ENCODE measurements around the gene IL19.

The IL19 gene

DNA sequence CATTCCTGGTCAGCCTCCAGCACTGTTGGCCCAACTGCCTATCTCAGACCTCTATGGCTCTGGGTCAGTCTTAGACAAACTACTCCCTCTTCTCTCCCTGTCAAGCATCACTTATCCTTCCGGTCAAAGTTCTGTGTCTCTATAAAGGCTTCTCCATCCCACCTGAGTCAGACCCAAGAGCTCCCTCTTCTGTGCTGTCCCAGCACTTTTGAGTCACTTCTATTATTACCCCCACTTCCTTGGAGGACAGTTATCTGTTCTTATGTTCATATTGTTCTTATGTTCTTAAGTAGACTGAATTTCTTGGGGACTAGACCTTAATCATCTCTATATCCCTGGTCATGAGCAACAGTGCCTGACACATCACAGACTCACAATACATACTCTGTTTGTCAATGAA, 30.9 kb downstream of the IL19 start:
- DNase-seq, result no peak

DNA sequence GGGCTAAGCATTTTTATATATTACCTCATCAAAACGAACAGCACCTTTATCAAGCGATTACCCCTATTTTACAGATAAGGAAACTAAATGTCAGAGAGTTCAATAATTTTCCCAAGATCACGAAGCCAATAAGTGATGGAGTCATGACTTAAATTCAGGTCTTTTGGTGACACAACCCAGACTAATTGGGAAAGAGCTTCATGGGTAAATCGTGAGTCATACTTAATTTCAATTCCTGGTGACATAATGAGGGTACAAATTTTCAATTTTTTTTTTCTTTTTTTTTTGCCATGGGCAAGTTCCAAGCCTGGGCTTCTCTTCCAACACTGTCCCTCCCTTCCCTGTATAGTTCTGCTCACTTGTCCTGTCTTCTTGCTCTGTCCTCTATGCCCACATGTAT, 31.8 kb downstream of the IL19 start:
- DNase-seq, result no peak

DNA sequence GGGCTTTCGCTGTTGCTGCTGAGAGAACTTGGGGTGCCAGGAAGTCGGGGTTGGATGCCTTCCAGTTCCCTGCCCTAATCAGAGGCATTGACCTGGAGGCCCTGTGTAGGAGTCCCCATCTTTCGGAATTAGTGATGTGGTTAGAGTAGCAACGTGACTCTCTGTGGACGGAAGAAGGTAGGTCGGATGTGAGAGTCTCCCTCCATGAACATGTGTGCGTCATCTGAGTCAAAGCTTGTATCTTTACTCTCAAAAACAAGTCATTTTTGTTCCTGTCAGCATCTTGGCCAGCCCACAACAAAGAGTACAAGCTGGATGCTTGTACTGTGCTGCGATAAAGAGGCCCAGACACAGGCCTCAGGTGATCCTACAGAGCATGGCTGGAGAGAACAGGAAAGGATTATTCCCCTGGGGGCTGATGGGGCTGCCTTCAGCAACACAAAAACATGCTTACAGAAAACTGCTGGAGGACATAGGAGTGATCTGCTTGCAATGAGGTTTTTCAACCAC, 32.7 kb downstream of the IL19 start:
- DNase-seq, result no peak

DNA sequence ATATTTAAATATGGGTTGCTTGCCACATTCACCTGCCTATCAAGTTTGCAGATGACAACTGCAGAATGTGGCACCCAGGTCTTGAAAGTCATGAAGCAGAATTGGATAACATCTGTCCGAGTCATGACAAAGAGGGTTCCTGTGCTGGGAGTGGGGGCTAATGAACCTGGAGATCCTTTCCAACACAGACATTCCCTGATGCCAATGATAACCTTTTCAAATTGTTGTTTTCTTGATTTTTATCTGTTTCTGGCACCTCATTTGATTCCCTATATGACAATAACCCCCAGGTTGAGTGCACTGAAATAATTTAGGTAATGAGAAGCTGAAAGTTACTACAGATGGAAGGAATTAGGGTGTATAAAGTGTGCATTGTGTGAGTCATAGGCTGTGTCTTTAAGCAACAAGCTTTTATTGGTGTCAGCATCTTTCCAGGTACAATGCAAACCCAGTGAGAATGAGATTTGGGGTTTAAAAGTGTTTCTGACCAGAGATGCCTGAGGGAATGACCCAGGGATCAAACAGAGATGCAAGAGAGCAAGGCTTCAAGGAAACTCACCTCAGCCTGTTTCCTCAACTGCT, 33.7 kb downstream of the IL19 start:
- no peak for DNase-seq

DNA sequence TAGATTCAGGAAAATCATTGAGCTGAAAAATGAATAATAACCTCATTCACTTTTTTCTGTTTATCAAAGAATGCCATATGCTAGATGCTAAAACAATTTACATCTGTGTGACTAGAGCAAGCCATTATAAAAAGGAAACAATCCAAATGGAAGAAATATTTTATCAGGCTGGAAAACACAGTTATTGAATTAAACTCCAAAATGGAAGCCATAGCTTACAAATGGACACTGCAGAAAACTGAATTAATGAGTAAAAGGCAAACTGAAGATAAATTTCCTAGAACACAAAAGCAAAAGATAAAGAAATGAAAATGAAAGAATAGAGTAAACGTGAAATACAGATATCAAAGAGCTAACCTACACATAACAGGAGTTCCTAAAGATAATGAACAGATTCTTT, 34.8 kb downstream of the IL19 start:
- DNase-seq, result no peak

DNA sequence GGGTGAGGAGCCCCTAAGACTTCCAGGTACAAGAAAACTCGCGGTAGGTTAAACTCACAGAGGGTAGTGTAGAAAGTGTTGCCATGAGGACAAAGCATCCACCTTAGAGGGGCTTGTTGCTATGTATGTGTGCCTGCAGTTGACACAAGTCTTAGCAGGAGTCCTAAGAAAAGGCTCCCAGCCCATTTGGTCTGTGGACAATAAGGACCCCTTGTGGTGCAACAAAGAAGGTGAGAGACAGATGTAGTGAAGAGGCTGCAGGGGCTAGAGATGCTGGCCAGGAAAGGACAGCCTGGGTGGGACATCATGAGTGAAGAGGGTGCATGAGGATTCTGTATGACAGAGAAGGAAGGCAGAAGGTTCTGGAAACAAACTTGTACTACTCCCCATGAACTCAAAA, 38.0 kb downstream of the IL19 start:
- no peak for DNase-seq

DNA sequence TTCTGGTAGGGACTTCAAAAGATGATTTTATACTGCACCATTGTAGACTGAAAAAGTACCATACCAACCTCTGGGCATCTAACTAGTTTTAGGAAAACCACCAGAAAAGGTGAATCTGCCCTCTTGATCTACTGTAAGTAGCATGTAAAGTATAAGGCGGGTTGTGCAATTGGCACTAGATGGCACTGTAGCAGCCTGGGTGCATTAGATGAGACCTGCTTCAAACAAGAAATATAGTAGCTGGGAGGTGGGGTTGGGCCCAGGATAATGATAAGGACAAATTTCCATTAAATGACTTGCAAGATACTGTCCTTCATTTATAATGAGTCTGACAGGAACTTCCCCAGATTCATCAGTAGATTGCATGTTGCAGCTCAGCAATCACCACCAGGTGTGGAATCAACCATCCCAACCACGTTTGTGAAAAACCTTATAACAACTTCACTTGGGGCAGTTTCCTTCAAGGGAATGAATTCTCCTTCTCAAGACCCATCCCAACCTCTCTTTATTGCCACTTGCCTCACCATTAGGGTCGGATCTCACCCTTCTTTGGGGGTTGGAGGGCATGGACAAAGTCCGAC, 39.0 kb downstream of the IL19 start:
- no peak for DNase-seq

DNA sequence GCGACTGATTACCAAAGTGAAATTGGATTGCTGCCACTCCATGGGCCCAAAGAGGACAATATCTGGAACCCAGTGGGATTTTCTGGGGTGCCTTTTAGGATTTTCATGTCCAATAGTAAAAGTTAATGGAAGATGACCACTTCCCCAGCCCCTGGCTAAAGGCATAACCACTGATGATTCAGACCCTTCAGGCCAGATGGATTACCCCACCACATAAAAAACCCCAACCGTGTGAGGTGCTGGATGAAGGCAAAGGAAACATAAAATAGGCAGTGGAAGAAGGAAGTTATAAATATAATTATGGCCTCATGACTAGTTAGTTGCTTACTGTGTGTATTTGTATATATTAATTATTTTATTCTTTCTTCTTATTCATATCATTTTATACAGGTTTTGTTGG, 41.9 kb downstream of the IL19 start:
- DNase-seq, result no peak

DNA sequence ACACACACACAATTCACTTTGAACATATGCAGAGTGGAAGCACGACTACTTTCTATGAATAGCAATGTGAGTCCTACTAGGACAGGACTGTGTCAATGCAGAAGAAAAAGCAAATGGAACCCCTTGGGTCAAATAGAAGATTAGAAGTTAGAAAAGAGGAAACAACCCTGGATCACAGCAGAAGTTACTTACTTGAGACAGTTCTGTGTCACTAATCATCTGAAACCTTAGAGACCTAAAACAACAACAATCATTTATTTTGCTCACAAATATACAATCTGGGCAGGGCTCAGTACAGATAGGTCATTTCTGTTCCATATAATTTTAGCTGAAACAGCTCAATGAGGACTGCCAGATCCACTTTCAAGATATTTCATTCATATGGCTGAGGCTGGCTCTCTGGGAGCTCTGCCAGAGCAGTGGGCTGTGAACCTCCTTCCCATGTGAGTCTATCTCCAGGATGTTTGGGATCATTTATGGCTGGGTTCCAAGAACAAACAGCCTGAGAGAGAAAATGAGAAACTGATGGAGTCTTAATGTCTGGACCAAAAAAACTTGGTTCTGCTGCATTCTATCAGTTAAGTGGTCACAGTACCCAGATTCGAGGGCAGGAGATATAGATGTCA, 44.3 kb downstream of the IL19 start:
- no peak for DNase-seq

DNA sequence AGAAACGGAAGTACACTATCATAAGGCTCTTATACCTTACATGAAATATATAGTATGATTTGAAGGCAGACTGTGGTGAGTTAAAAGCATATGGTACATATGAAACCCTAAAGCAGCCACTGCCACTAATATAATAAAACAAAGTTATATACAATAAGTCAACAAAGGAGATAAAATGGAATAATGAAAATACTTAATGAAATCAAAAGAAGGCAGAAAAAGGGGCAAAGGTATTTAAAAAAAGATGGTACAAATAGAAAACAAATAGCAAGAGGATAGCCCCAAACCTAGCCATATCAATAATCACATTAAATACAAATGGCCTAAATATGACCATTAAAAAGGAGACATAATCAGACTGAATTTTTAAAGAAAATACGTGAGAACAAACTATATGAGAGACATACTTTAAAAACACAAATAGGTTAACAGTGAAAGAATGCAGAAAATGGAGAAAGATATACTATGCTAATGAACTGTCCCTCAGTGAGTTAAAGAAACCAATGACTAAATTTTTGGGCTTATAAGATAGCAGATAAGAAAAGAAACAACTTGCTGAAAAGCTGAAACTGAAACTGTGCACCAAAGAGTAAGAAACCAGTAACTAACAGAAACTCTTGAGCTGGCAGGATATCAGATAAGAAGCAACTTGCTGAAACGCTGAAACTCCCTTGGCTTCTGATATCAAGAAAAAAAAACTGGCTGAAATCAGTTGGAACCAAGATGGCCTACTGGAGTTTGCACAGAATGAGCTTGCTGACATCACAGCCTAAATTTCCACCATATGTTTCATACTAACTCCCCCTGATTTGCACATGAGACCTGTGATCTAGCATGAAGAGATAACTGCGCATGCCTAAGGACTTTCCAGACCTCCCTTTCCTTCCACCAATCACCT, 46.1 kb downstream of the IL19 start:
- no peak for DNase-seq

DNA sequence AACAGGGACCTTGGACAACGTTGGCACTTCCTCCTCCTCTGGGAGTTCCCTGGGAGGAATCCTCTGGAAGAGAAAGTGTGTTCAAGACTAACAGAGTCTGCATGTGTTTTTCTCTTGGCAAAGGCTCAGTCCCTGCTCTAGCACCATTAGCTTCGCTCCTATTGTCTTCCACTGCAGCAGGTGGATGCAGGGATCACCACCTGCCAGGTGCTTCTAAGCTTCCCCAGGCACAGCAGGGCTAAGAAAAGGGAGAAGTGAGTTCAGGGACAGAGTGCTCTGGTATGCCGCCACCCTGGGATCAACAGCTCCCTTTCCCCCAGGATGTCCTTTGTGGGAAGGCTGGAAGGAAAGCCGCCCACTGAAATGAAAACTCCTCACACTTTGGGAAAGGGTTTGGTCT, 50.9 kb downstream of the IL19 start:
- no peak for DNase-seq

DNA sequence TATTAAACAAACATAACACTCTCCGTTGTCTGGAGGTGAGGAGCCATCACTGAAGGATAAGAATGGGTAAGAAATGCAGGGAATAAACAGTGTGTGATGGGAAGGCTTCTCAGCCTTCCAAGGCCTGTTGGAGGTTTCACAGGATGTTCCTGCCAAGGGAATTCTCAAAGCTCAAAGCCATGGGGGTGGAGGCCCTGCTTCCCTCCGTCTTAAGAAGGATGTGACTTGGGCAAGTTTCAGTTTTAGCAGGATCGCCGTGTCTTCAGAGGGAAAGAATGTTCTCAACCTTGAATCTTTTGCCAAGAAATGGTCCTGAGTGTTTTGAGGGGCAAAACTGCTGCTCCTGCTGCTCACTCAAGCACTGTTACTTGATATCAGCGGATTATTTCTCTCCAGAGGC, 53.2 kb downstream of the IL19 start:
- no peak for DNase-seq

DNA sequence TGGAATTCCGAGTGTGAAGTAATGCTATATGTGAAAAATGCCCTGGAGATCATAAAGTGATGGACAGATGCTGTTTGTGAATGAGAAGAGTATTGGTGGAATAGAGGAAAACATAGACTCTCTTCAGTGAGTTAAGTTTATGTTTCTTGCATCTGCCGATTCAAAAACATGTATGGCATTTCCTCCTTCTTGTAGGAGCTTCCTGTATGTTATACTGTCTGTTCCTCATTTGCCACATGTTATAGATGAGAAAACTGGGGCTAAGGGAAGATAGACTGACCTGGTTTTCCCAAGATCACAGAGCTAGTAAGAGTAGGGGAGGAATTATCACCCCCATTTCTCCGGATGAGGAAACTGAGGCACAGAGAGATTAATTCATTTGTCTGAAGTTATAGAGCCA, 53.8 kb downstream of the IL19 start:
- no peak for DNase-seq

DNA sequence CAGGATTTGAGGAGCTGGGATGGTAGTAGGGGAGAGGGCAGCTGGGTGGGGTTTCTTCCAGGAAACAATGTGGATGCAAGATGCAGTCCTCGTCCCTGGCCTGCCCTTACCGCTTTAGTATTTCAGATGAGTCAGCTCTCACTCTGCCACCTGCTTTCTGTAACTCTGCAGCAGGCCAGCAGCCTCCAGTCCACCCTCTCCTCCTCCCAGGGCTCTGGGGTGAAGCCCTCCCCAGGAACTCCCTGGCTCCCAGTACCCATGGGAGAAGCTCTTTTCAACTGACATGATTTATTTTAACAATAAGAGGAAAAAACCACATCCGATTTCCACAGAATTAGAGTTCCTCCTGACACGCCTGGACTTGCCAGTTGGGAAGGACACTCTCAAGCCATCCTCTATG, 55.8 kb downstream of the IL19 start:
- no peak for DNase-seq

DNA sequence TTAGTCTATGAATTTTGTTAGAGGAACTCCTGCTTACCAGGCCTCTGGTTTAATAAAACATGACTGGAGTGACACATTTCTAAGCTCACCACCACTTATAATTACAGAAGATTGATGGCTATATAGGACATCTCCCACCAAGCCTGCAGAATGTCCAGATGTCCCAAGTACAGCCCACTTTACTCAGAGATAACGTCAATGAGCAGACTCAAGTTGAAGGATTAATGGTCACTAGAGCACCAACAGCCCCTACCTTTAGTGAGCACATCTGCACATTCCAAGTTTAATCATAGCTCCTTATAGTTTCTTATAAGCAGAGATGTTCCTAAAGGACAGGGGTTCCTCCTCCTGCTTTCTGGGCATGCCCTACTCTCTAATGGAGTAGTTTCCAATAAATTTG, 57.5 kb downstream of the IL19 start:
- DNase-seq, result no peak

DNA sequence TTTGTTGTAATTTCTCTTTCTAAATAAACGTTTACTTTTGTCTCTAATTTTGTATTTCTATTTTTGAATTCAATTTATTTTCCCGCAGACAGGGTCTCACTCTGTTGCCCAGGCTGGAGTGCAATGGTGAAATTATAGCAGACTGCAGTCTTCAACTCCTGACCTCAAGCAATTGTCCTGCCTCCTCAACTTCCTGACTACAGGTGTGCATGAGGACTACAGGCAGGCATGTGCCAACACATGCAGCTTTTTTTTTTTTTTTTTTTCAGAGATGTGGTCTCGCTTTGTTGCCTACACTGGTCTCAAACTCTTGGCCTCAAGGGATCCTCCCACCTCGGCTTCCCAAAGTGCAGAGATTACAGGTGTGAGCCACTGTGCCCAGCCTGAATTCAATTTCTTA, 58.2 kb downstream of the IL19 start:
- DNase-seq, result no peak

DNA sequence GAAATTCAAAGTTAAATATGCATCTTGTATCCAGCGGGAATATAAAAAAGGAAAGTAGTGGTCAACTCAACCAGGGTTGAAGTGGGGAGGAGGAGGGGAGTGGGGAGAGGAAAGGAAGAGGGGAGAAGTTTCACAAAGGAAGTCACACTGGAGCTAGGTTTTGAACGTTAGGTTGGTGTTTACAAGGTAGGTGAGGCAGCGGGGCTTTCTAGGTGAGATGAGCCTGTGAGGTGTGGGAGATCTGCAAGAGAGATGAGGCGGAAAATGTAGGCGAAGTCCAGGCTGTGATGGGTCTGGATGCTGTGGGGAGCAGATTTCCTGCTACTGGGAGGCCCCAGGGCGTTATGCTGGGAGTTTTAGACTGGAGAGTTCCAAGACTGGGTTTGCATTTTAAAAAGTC, 58.7 kb downstream of the IL19 start:
- DNase-seq, result no peak

DNA sequence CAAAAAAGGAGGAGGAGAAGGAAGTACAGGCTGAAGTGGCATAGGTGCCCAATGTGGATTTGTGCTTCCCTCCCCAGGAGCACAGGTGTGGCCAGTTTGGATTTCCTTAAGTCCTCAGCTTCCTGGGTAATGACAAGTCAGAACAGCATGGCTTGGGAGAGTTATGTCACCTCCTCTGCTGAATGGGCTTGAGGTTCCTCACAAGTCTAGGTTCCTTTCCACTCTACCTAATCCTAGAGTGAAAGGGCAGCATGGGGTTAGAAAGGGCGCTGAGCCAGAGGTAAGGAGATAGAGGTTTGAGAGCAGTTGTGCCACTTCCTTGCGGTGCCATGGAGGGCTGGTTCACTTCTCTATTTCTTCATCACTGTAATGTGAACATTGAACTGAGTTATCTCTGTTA, 59.3 kb downstream of the IL19 start:
- DNase-seq, result no peak

DNA sequence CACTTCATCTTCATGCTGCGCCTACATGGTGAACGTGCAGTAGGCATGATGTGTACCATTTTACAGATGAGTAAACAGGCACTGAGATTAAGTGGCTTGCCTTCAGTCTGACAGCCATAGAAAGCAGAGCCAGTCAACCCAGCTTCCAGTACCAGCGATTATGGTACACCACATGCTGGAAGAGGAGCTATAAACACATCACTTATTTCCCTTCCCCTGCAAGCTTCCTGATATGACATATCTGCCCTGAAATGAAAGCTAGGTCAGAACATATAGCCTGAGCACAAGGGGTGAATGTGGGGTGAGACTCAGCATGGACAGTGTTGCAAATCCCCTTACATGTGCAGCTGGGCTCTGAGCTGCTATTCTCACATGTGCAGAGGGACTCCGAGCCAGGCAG, 61.1 kb downstream of the IL19 start:
- no peak for DNase-seq

DNA sequence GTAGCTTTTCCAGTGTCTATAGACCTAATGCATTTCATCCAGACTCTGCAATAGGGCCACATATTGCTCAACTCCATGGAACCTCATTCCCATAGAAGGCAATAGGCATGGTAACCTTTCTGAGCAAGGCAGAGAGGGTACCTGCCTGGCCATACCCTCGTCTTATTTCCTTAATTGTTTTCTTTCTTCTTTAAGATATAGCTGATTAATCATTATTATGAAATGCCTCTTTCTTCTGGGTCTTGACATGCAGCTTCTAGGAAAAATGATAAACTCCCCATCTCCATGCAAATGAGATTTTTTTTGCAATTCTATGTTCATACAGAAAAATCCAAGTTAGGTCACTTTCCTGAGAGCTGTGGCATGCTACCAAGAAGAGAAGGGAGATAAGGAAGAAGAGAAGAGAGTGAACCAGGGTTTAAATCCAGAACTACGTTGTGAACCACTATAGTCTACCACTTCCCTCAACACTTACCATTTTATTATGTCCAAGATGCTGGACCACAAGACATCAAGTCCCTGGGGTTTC, 61.8 kb downstream of the IL19 start:
- no peak for DNase-seq

DNA sequence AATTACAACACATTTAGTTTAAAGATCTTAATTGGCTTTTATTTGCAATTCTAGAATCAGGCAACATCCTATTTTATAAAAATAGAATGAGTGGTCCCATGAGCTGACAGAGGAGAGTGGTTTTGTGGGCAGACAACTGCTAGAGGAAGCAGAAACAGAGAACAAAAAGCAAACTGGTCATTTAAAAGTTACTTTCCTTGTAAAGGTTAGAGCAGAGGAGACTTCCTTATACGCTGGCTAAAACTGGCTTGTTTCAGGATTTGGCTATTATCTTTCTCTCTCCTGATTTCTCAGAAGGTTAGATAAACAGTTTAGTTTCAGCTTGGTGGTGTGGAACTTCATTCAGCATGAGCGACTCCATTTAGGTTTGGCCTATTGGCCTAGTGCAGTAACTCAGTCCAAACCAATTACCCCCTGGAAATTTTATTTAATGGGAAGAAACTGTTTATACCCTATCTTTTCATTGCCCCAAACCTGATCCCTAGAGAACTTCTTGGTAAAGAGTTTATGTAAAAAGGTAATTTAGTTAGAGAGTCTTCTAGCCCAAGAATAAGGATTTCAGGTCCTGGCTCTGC, 62.6 kb downstream of the IL19 start:
- no peak for DNase-seq

DNA sequence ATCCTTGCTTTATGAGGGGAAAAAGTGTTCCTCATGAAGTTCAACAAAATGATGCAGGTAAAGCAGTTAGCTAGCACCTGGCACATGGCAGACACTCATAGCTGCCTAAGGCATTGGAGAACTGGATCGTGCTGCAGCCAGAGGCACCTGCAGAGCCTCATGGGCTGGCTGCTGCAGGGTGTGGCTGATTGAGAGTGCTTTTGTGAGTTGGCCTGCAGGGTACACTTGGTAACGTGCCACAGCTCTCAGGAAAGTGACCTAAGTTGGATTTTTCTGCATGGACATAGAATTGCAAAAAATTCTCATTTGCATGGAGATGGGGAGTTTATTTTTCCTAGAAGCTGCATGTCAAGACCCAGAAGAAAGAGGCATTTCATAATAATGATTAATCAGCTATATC, 63.2 kb downstream of the IL19 start:
- no peak for DNase-seq

DNA sequence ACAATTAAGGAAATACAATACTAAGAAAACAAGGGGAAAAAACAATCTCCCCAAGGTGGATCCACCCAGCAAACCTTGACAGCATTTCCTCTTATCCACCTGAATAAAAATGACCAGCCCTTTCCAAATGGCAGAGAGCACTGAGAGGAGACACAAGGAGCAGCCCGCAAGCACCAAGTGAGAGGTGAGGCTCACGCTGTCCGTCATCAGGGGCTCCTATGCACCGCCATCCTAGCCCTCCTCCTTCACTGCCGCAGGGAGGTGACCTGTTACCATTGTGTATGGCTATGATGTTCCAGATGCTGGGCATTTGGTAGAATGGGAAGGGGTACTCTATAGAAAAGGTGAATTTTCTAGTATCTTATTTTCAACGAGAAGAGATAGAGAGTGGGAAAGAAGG, 63.6 kb downstream of the IL19 start:
- DNase-seq, result no peak

Data from SHP77 treated with DMSO at 0.1 percent for 48 hours (cell line).